GM21717 (cell line): ENCODE measurements around the gene ROR1.
A peak's percentile ranks its signal among the peaks of the same experiment; 100 is the strongest.
"Not testable (repeated sequence)": the region's sequence is repeated elsewhere in the genome, so short reads cannot be mapped to it uniquely, and the experiment has no call there.

ENCODE experiments used
- ATAC-seq: cut with Tn5 transposase; IDR thresholded peaks from one replicate; pipeline ENCODE4 v1.9.1; 2021; ENCODE audit warnings: mild to moderate bottlenecking, moderate library complexity; ENCODE audit not compliant: unreplicated experiment

Gene ROR1

GRCh38 chr1:64195081-64195395, 421.2 kb downstream of the ROR1 start:
- ATAC-seq = no peak

GRCh38 chr1:64196074-64196870, 422.5 kb downstream of the ROR1 start:
- no peak for ATAC-seq

GRCh38 chr1:64197076-64197475, 423.3 kb downstream of the ROR1 start:
- ATAC-seq = no peak

- no peak for ATAC-seq
Measured at GRCh38 chr1:64199154-64199553, 425.3 kb downstream of the ROR1 start.

- ATAC-seq = no peak
Measured at GRCh38 chr1:64200064-64200463, 426.2 kb downstream of the ROR1 start.

- no peak for ATAC-seq
Measured at GRCh38 chr1:64203420-64203819, 429.6 kb downstream of the ROR1 start, which contains the start of gene UBE2U. Gene UBE2U (plus strand): TSS chr1:64203623. CDS start chr1:64204051, 428 bp downstream.

- no peak for ATAC-seq
Measured at GRCh38 chr1:64209221-64209620, 435.4 kb downstream of the ROR1 start.

GRCh38 chr1:64212031-64212430, 438.2 kb downstream of the ROR1 start:
- ATAC-seq = no peak

- no peak for ATAC-seq
Measured at GRCh38 chr1:64215576-64215975, 441.8 kb downstream of the ROR1 start.

GRCh38 chr1:64220241-64220640, 446.4 kb downstream of the ROR1 start:
- ATAC-seq = no peak

- peak; percentile 47 for ATAC-seq
Measured at GRCh38 chr1:64223329-64224151, 449.7 kb downstream of the ROR1 start.

GRCh38 chr1:64224236-64224635, 450.4 kb downstream of the ROR1 start:
- not testable (repeated sequence) for ATAC-seq

GRCh38 chr1:64228167-64228957, 454.5 kb downstream of the ROR1 start:
- ATAC-seq = no peak

- no peak for ATAC-seq
Measured at GRCh38 chr1:64229307-64229706, 455.5 kb downstream of the ROR1 start.
